Right lobe of liver (tissue), 4 donors: ENCODE measurements around the gene GLTP.
A peak's percentile ranks its signal among the peaks of the same experiment; 100 is the strongest.

Source experiments
- POLR2A ChIP-seq: fragments of 450-650 bp; IDR thresholded peaks from one replicate; pipeline ENCODE4 v1.6.1; 2017; ENCODE audit warnings: antibody characterized with exemption, mild to moderate bottlenecking
- TF ChIP-seq, protein P1 (sequence below), 4 donors: fragments of 200-600 bp in 3 of 4; fragments of 450-650 bp in 1 of 4; IDR thresholded peaks; one replicate each; pipeline versions ENCODE4 v1.5.1 to v1.8.0; 2016 to 2022; ENCODE audit warnings: antibody characterized with exemption in 4 of 4, mild to moderate bottlenecking in 2 of 4
- donor health status: DM: no; HTN: no; CAD: no.
- donor health status: DM: no; HTN: no; CAD: no.
- donor health status: DM: no; HTN: yes; CAD: no.

DNA sequence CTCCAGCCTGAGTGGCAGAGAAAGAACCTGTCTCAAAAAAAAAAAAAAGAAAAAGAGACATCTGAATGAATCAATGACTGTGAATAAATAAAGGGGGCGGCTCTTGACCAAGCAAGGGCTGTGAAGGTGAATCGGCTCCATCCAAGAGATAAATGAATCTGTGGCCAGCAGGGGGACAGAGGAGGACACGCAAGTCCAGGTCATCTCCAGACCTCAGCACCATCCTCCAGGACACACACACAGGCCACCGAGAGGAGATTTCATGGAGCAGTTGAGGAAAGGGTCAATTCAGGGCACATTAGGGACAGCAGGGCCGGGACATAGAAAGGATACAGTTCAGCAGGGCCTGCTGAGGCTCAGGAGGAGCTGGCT is 68.7 kb downstream of the GLTP start:
- TF ChIP-seq, protein P1, sequence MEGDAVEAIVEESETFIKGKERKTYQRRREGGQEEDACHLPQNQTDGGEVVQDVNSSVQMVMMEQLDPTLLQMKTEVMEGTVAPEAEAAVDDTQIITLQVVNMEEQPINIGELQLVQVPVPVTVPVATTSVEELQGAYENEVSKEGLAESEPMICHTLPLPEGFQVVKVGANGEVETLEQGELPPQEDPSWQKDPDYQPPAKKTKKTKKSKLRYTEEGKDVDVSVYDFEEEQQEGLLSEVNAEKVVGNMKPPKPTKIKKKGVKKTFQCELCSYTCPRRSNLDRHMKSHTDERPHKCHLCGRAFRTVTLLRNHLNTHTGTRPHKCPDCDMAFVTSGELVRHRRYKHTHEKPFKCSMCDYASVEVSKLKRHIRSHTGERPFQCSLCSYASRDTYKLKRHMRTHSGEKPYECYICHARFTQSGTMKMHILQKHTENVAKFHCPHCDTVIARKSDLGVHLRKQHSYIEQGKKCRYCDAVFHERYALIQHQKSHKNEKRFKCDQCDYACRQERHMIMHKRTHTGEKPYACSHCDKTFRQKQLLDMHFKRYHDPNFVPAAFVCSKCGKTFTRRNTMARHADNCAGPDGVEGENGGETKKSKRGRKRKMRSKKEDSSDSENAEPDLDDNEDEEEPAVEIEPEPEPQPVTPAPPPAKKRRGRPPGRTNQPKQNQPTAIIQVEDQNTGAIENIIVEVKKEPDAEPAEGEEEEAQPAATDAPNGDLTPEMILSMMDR (IDR thresholded peaks at IDR 0.05): peak in 3 of 4 donors; percentile 6 to 16 (median 15)
- no peak for TF ChIP-seq POLR2A
